ENCODE results near the gene GRK2. TPM values are rescaled to one million over a fixed set of nuclear protein-coding genes. Genes with fewer than 3 reads are reported as not detected.

The GRK2 gene
- total and polyA plus RNA-seq, 2 of the 13 experiments (the other 11 are each of a cell fraction or from before 2014, with no cell fraction given), result 31.3 to 42.4 TPM

GRCh38 chr11:67317205-67317887 lies 51.1 kb downstream of the GRK2 start (continued):
- TF ChIP-seq NCOA2 (CRISPR knock-in tag; IDR thresholded peaks at IDR 0.05) (peak; percentile 45; the same call in 1 of the 2 replicates), LRRFIP1 (CRISPR knock-in tag; conservative IDR thresholded peaks at IDR 0.05) (no peak), EEA1 (CRISPR knock-in tag; IDR thresholded peaks at IDR 0.05; ENCODE audit: borderline replicate concordance) (no peak), ZFP82 (CRISPR knock-in tag; IDR thresholded peaks at IDR 0.05; ENCODE audit: borderline replicate concordance) (no peak; the same call in 1 of the 2 replicates), FOXO1 (CRISPR knock-in tag; IDR thresholded peaks at IDR 0.05) (peak; percentile 17; the same call in 1 of the 2 replicates), ZFP62 (CRISPR knock-in tag; IDR thresholded peaks at IDR 0.05) (no peak), TFAP4 (IDR thresholded peaks at IDR 0.05; ENCODE audit: borderline replicate concordance, low read depth) (no peak), ZNF275 (CRISPR knock-in tag; IDR thresholded peaks at IDR 0.05; ENCODE audit: borderline replicate concordance) (no peak; the same call in 1 of the 2 replicates), ZC3H13 (CRISPR knock-in tag; IDR thresholded peaks at IDR 0.05) (no peak), ZFAT (CRISPR knock-in tag; conservative IDR thresholded peaks at IDR 0.05) (no peak), HNF1A (IDR thresholded peaks at IDR 0.05; ENCODE audit: low read depth) (no peak), HNF1A (CRISPR knock-in tag; IDR thresholded peaks at IDR 0.05; ENCODE audit: borderline replicate concordance) (no peak), MLLT10 (CRISPR knock-in tag; IDR thresholded peaks at IDR 0.05) (no peak), ZNF580 (CRISPR knock-in tag; IDR thresholded peaks at IDR 0.05; ENCODE audit: borderline replicate concordance, low read depth) (peak; percentile 36), NR0B2 (CRISPR knock-in tag; IDR thresholded peaks at IDR 0.05) (peak; percentile 77), BRCA1 (CRISPR knock-in tag; IDR thresholded peaks at IDR 0.05) (no peak), NFYB (CRISPR knock-in tag; IDR thresholded peaks at IDR 0.05) (peak; percentile 8; the same call in 1 of the 2 replicates), SIX1 (CRISPR knock-in tag; IDR thresholded peaks at IDR 0.05; ENCODE audit: borderline replicate concordance) (no peak)

All from HepG2 (cell line).